HepG2 (cell line): ENCODE measurements around the gene PGAP3. TPM values are rescaled to one million over a fixed set of nuclear protein-coding genes. Genes with fewer than 3 reads are reported as not detected.

Experiments
- DMTF1 ChIP-seq: sonication (generic); formaldehyde crosslinking; IDR thresholded peaks from 2 replicates; pipeline ENCODE4 v1.4.0; 2020; ENCODE audit warnings: mild to moderate bottlenecking, missing genetic modification reagents
- EED ChIP-seq: sonication (generic); formaldehyde crosslinking; IDR thresholded peaks from 2 replicates; pipeline ENCODE4 v1.5.0; 2020; ENCODE audit warnings: mild to moderate bottlenecking, missing genetic modification reagents
- ETV5 ChIP-seq: IDR thresholded peaks from 2 replicates; pipeline ENCODE4 v1.6.1; 2018; ENCODE audit warnings: missing biosample characterization, missing genetic modification reagents, inconsistent platforms, borderline replicate concordance
- HNF4G ChIP-seq, 2 experiments: sonication (generic) in 1 of 2; formaldehyde crosslinking in 1 of 2; IDR thresholded peaks; 2 replicates each; pipeline versions ENCODE4 v1.4.0 to v1.6.1; 2011 to 2020; ENCODE audit warnings: borderline replicate concordance in 2 of 2, low read depth in 2 of 2, mild to moderate bottlenecking in 2 of 2, low read length in 1 of 2, missing genetic modification reagents in 1 of 2, moderate library complexity in 1 of 2
- KDM5B ChIP-seq: sonication (generic); formaldehyde crosslinking; IDR thresholded peaks from 2 replicates; pipeline ENCODE4 v1.4.0; 2020; ENCODE audit warnings: missing genetic modification reagents, mild to moderate bottlenecking, borderline replicate concordance
- KMT2B ChIP-seq: IDR thresholded peaks from 2 replicates; pipeline ENCODE4 v1.6.1; 2016; ENCODE audit warnings: missing genetic modification reagents, missing compliant biosample characterization
- LCORL ChIP-seq, 2 experiments: fragments of 450-650 bp in 1 of 2; sonication (generic) in 1 of 2; formaldehyde crosslinking in 1 of 2; IDR thresholded peaks; 2 replicates each; pipeline versions ENCODE4 v1.5.0 to v1.6.1; 2017 to 2020; ENCODE audit warnings: antibody characterized with exemption in 1 of 2, missing genetic modification reagents in 1 of 2
- NR2F6 ChIP-seq, 2 experiments: IDR thresholded peaks; 2 replicates each; pipeline ENCODE4 v1.6.1; 2016; ENCODE audit warnings: antibody characterized with exemption in 1 of 2, mild to moderate bottlenecking in 1 of 2
- PBX3 ChIP-seq: sonication (generic); formaldehyde crosslinking; IDR thresholded peaks from 2 replicates; pipeline ENCODE4 v1.8.1; 2023; ENCODE audit warnings: missing genetic modification reagents, inconsistent platforms, borderline replicate concordance
- RARG ChIP-seq: sonication (generic); formaldehyde crosslinking; IDR thresholded peaks from 2 replicates; pipeline ENCODE4 v1.4.0; 2020; ENCODE audit warnings: low read depth, mild to moderate bottlenecking, missing genetic modification reagents
- SCMH1 ChIP-seq: sonication (generic); formaldehyde crosslinking; IDR thresholded peaks from 2 replicates; pipeline ENCODE4 v1.9.0; 2021; ENCODE audit warnings: missing genetic modification reagents, mild to moderate bottlenecking, borderline replicate concordance
- SMAD1 ChIP-seq: sonication (generic); formaldehyde crosslinking; IDR thresholded peaks from 2 replicates; pipeline ENCODE4 v1.4.0; 2020; ENCODE audit warnings: missing genetic modification reagents, low read depth, mild to moderate bottlenecking, borderline replicate concordance
- ZNF12 ChIP-seq: sonication (generic); formaldehyde crosslinking; IDR thresholded peaks from 2 replicates; pipeline ENCODE4 v1.5.0; 2020; ENCODE audit warnings: missing genetic modification reagents
- ZNF3 ChIP-seq: IDR thresholded peaks from 2 replicates; pipeline ENCODE4 v1.7.0; 2017; ENCODE audit warnings: inconsistent platforms
- ZNF317 ChIP-seq: sonication (generic); formaldehyde crosslinking; IDR thresholded peaks from 2 replicates; pipeline ENCODE4 v1.5.0; 2020; ENCODE audit warnings: mild to moderate bottlenecking, missing genetic modification reagents
- ZNF335 ChIP-seq: sonication (generic); formaldehyde crosslinking; IDR thresholded peaks from 2 replicates; pipeline ENCODE4 v1.4.0; 2020; ENCODE audit warnings: missing genetic modification reagents
- ZNF44 ChIP-seq: sonication (generic); formaldehyde crosslinking; IDR thresholded peaks from 2 replicates; pipeline ENCODE4 v1.5.1; 2020; ENCODE audit warnings: mild to moderate bottlenecking, missing genetic modification reagents
- ZNF776 ChIP-seq: sonication (generic); formaldehyde crosslinking; IDR thresholded peaks from 2 replicates; pipeline ENCODE4 v1.4.0; 2020; ENCODE audit warnings: mild to moderate bottlenecking, missing genetic modification reagents
- polyA plus RNA-seq, 8 experiments: library from polyadenylated mRNA; depleted of rRNA in 3 of 8; stranded (reverse) in 7 of 8; unstranded in 1 of 8; fragments of >200 nt; fragmentation: Illumina TruSeq in 4 of 8; extraction: Trizol in 4 of 8; gene quantifications; 2 replicates each; pipeline versions ENCODE4 v1.2.1 to v1.2.3, GENCODE V29; 2011 to 2016; ENCODE audit warnings: low read depth in 4 of 8, missing spikeins in 1 of 8, mixed read lengths in 1 of 8; ENCODE audit not compliant: insufficient read depth in 1 of 8
- total RNA-seq, 5 experiments: library from RNA; depleted of rRNA; stranded (reverse); fragments of >200 nt; fragmentation: Illumina TruSeq; extraction: Trizol; gene quantifications; 2 replicates each; pipeline ENCODE4 v1.2.3, GENCODE V29; 2016; ENCODE audit warnings: low read depth in 1 of 5
- TF ChIP-seq, protein P1 (sequence below): sonication (generic); formaldehyde crosslinking; IDR thresholded peaks from 2 replicates; pipeline ENCODE4 v1.4.0; 2020; ENCODE audit warnings: missing genetic modification reagents

Gene PGAP3
- total and polyA plus RNA-seq, 2 of the 13 experiments (the other 11 are each of a cell fraction or from before 2014, with no cell fraction given): 11.9 to 14.6 TPM

GRCh38 chr17:39737206-39737759 is 49.4 kb upstream of the PGAP3 start (continued):
- 0 out of 2 replicates have a peak, but pooled peaks have one; percentile 50 for TF ChIP-seq SMAD1 (CRISPR knock-in tag)
- peak; percentile 19; the same call in 1 of the 2 replicates for TF ChIP-seq ETV5
- TF ChIP-seq PBX3 (CRISPR knock-in tag): no peak
- no peak for TF ChIP-seq SCMH1 (CRISPR knock-in tag)
- TF ChIP-seq ZNF317 (CRISPR knock-in tag): no peak
- TF ChIP-seq ZNF3: no peak
- TF ChIP-seq RARG (CRISPR knock-in tag): 0 out of 2 replicates have a peak, but pooled peaks have one; percentile 22
- TF ChIP-seq HNF4G (IDR thresholded peaks at IDR 0.05; ENCODE audit: borderline replicate concordance, low read depth, low read length): peak; percentile 54
- peak; percentile 12; the same call in 1 of the 2 replicates for TF ChIP-seq HNF4G (CRISPR knock-in tag; IDR thresholded peaks at IDR 0.05; ENCODE audit: borderline replicate concordance, low read depth)
- no peak for TF ChIP-seq EED (CRISPR knock-in tag)
- TF ChIP-seq DMTF1: no peak
- TF ChIP-seq, protein P1, sequence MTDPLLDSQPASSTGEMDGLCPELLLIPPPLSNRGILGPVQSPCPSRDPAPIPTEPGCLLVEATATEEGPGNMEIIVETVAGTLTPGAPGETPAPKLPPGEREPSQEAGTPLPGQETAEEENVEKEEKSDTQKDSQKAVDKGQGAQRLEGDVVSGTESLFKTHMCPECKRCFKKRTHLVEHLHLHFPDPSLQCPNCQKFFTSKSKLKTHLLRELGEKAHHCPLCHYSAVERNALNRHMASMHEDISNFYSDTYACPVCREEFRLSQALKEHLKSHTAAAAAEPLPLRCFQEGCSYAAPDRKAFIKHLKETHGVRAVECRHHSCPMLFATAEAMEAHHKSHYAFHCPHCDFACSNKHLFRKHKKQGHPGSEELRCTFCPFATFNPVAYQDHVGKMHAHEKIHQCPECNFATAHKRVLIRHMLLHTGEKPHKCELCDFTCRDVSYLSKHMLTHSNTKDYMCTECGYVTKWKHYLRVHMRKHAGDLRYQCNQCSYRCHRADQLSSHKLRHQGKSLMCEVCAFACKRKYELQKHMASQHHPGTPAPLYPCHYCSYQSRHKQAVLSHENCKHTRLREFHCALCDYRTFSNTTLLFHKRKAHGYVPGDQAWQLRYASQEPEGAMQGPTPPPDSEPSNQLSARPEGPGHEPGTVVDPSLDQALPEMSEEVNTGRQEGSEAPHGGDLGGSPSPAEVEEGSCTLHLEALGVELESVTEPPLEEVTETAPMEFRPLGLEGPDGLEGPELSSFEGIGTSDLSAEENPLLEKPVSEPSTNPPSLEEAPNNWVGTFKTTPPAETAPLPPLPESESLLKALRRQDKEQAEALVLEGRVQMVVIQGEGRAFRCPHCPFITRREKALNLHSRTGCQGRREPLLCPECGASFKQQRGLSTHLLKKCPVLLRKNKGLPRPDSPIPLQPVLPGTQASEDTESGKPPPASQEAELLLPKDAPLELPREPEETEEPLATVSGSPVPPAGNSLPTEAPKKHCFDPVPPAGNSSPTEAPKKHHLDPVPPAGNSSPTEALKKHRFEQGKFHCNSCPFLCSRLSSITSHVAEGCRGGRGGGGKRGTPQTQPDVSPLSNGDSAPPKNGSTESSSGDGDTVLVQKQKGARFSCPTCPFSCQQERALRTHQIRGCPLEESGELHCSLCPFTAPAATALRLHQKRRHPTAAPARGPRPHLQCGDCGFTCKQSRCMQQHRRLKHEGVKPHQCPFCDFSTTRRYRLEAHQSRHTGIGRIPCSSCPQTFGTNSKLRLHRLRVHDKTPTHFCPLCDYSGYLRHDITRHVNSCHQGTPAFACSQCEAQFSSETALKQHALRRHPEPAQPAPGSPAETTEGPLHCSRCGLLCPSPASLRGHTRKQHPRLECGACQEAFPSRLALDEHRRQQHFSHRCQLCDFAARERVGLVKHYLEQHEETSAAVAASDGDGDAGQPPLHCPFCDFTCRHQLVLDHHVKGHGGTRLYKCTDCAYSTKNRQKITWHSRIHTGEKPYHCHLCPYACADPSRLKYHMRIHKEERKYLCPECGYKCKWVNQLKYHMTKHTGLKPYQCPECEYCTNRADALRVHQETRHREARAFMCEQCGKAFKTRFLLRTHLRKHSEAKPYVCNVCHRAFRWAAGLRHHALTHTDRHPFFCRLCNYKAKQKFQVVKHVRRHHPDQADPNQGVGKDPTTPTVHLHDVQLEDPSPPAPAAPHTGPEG (CRISPR knock-in tag): 0 out of 2 replicates have a peak, but pooled peaks have one; percentile 2
- no peak for TF ChIP-seq KMT2B (CRISPR knock-in tag)
- TF ChIP-seq LCORL (IDR thresholded peaks at IDR 0.05): no peak
- TF ChIP-seq LCORL (CRISPR knock-in tag; IDR thresholded peaks at IDR 0.05): peak; percentile 56; the same call in 1 of the 2 replicates
- no peak for TF ChIP-seq NR2F6 (IDR thresholded peaks at IDR 0.05)
- TF ChIP-seq NR2F6 (CRISPR knock-in tag; IDR thresholded peaks at IDR 0.05): peak; percentile 34; the same call in 1 of the 2 replicates
- no peak; the same call in 1 of the 2 replicates for TF ChIP-seq ZNF335 (CRISPR knock-in tag)
- TF ChIP-seq ZNF776 (CRISPR knock-in tag): 0 out of 2 replicates have a peak, but pooled peaks have one; percentile 10
- peak; percentile 59; the same call in 1 of the 2 replicates for TF ChIP-seq KDM5B (CRISPR knock-in tag)
- TF ChIP-seq ZNF12: no peak
- TF ChIP-seq ZNF44: no peak
